Adrenal gland (tissue), 12 donors: ENCODE measurements around the gene WFIKKN2. TPM values are rescaled to one million over a fixed set of nuclear protein-coding genes. Genes with fewer than 3 reads are reported as not detected.

Experiments
- DNase-seq, 7 donors: peaks; one replicate each; pipeline ENCODE4 v3.0.0-alpha.2; 2019 to 2020
- H3K27ac ChIP-seq, 5 donors: fragments of 200-600 bp; sonication (generic) in 4 of 5; 1 replicate in 3 of 5; 2 replicates in 2 of 5; pipeline versions ENCODE4 v1.5.1 to v1.8.0; 2016 to 2020; ENCODE audit warnings: mild to moderate bottlenecking in 1 of 5
- H3K27me3 ChIP-seq: fragments of 200-600 bp; 2 replicates; pipeline ENCODE4 v1.8.0; 2021
- H3K36me3 ChIP-seq, 2 donors: fragments of 200-600 bp; replicated peaks in 1 of 2; 1 replicate in 1 of 2; 2 replicates in 1 of 2; pipeline versions ENCODE4 v1.5.1 to v1.8.0; 2018 to 2022
- H3K4me1 ChIP-seq, 2 donors: fragments of 200-600 bp; replicated peaks in 1 of 2; 1 replicate in 1 of 2; 2 replicates in 1 of 2; pipeline versions ENCODE4 v1.5.1 to v1.8.0; 2018 to 2021
- H3K4me3 ChIP-seq, 4 donors: fragments of 200-600 bp; sonication (generic) in 3 of 4; one replicate each; pipeline ENCODE4 v1.5.1; 2016 to 2018
- H3K9me3 ChIP-seq, 3 donors: fragments of 200-600 bp; sonication (generic) in 1 of 3; replicated peaks in 1 of 3; 1 replicate in 2 of 3; 2 replicates in 1 of 3; pipeline versions ENCODE4 v1.5.1 to v1.8.0; 2016 to 2021
- POLR2A ChIP-seq, 2 donors: fragments of 450-650 bp; IDR thresholded peaks; one replicate each; pipeline ENCODE4 v1.6.1; 2017; ENCODE audit warnings: antibody characterized with exemption in 2 of 2, mild to moderate bottlenecking in 2 of 2, moderate library complexity in 1 of 2
- WGBS, 4 donors: extraction: QIAGEN DNeasy Blood & Tissue Kit in 2 of 4; methylation state at CpG; one replicate each; pipeline versions ENCODE4 v1.1.5 to v1.1.7; 2013 to 2017; 5-methylcytosine and 5-hydroxymethylcytosine counted together
- intact Hi-C, 2 donors: fragments of 100-400 bp; cut with DNase I; formaldehyde crosslinking; loops; one replicate each; pipeline versions ENCODE4 v1.14.1 to v1.15.0; 2022 to 2023
- polyA plus RNA-seq, 3 donors: library from polyadenylated mRNA; stranded (reverse); fragments of 200-250 nt in 2 of 3; fragments of 350-450 nt in 1 of 3; fragmentation: Illumina TruSeq in 1 of 3; extraction: RNeasy Lipid Tissue Mini Kit (QIAGEN cat#74804) in 1 of 3; gene quantifications; one replicate each; pipeline ENCODE4 v1.2.3, GENCODE V29; 2013 to 2014
- total RNA-seq, 9 donors: library from RNA; depleted of rRNA in 4 of 9; stranded (reverse); fragments of >200 nt in 4 of 9; fragments of 120-200 nt in 1 of 9; fragmentation: NEBNext Ultra II Directional in 1 of 9; extraction: Animal tissue kit (Norgen Biotek cat#: 25700) in 1 of 9; gene quantifications; one replicate each; pipeline versions ENCODE4 v1.1.0 to v1.2.4, GENCODE V29; 2013 to 2023
- TF ChIP-seq, protein P1 (sequence below), 6 experiments: fragments of 450-650 bp in 4 of 6; fragments of 200-600 bp in 2 of 6; sonication (generic) in 1 of 6; IDR thresholded peaks; 1 replicate in 5 of 6; 2 replicates in 1 of 6; pipeline versions ENCODE4 v1.5.1 to v1.8.0; 2016 to 2021; ENCODE audit warnings: antibody characterized with exemption in 6 of 6, mild to moderate bottlenecking in 2 of 6, moderate library complexity in 1 of 6
- donor health status: healthy with polysubstance abuse.
- donor health status: Bipolar disorder and iron deficiency.
- donor health status: DM: yes; HTN: yes; CAD: no.
- donor health status: DM: no; HTN: no; CAD: no.
- donor health status: DM: no; HTN: no; CAD: no.
- donor health status: DM: yes; HTN: yes; CAD: no.

Gene WFIKKN2
- total and polyA plus RNA-seq, 12 donors: 0.81 to 4.3 (median 1.4) TPM

DNA sequence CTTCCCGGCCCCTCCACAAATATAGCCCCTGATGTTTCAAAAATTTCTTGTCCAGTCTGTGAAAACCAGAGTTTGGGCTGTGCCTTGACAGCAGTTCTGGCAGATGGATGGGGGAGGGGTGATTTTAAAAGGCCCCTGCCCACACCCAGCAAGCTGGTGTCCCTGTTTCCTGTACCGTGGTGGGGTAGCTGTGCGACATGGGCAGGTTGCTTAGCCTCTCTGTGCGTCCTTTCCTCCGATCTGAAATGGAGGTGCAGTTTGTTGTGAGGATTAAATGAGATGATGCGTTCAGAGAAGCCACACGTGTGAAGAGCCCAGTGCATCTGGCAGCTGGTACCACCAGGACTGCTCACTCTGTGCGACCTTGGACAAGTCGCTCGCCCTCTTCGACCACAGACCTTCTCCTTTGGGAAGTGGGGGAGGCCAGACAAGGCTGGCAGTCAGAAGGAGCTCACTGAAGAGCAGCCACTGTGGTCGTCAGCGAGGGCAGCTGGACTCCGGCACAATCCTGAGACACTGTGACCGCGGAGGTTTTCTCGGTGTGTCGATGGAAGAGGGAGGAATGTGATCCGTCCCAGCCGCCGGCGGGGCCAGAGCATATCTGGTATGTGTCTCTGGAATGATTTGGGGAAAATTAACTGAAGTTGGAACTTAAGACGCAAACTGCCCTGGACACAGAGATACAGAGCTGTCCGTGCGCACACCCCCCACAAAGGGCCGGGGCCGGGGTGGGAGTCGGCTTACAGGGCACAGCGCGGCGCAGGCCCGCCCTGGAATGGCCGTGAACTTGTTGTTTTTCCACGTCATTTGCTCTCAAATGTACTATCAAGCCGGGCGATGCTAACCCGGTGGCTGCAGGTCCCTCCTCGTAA lies 721 bp upstream of the WFIKKN2 start:
- Histone ChIP-seq H3K36me3 (no peaks in the 10 kb centered on the region), H3K27ac (peak overlapping the region in 1 of 5 donors; percentile 18), H3K4me3 (peak overlapping the region in 2 of 4 donors; percentile 3 to 39), H3K9me3 (no peaks in the 10 kb centered on the region), H3K4me1 (no peaks in the 10 kb centered on the region), H3K27me3 (no peaks in the 10 kb centered on the region)
- WGBS, 4 donors: 35 to 55% (median 42%) methylated on average over 29 to 38 of the region's 38 CpGs
- no peak for TF ChIP-seq POLR2A (IDR thresholded peaks at IDR 0.05)
- TF ChIP-seq, protein P1, sequence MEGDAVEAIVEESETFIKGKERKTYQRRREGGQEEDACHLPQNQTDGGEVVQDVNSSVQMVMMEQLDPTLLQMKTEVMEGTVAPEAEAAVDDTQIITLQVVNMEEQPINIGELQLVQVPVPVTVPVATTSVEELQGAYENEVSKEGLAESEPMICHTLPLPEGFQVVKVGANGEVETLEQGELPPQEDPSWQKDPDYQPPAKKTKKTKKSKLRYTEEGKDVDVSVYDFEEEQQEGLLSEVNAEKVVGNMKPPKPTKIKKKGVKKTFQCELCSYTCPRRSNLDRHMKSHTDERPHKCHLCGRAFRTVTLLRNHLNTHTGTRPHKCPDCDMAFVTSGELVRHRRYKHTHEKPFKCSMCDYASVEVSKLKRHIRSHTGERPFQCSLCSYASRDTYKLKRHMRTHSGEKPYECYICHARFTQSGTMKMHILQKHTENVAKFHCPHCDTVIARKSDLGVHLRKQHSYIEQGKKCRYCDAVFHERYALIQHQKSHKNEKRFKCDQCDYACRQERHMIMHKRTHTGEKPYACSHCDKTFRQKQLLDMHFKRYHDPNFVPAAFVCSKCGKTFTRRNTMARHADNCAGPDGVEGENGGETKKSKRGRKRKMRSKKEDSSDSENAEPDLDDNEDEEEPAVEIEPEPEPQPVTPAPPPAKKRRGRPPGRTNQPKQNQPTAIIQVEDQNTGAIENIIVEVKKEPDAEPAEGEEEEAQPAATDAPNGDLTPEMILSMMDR (IDR thresholded peaks at IDR 0.05): no peak
- intact Hi-C loops: loop anchor here (5.0 to 10.0 kb wide), 2 partner anchors 287 to 290 kb away; partner anchors contain the start of gene SPATA20 (in 2 of the 2)
- DNase-seq: peak in 5 of 7 donors; percentile 36 to 71 (median 57)

DNA sequence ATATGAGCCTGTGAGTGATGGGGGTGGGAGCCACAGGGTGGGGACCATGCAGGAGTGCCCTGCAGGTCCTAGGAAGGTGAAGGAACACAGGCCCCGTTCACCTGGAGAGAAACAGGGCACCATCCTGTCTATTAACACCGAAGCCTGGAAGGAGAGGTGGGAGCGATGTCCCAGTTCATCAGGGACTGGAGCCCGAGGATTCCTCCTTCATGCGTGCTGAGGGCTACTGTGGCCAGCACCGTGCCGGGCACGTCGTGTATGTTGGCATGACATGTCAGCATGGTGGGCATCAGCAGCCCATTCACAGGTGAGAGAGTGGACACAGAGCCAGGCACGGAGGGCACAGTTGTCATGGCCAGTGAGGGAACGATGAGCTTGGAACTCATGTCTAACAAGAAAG lies 1.4 kb downstream of the WFIKKN2 start:
- no peaks in the 10 kb centered on the region for H3K4me1 ChIP-seq
- no peak for DNase-seq
- H3K27ac ChIP-seq: no peak overlapping the region
- intact Hi-C loops: loop anchor here (5.0 to 10.0 kb wide), 2 partner anchors 290 to 292 kb away; partner anchors contain the start of gene SPATA20 (in 2 of the 2)
- H3K9me3 ChIP-seq: no peaks in the 10 kb centered on the region
- no peaks in the 10 kb centered on the region for H3K36me3 ChIP-seq
- 88 to 93% (median 91%) methylated on average over 10 to 11 of the region's 11 CpGs for WGBS, 4 donors
- no peaks in the 10 kb centered on the region for H3K27me3 ChIP-seq
- H3K4me3 ChIP-seq: no peak overlapping the region
- TF ChIP-seq POLR2A (IDR thresholded peaks at IDR 0.05): no peak
- TF ChIP-seq, protein P1 (IDR thresholded peaks at IDR 0.05): no peak

DNA sequence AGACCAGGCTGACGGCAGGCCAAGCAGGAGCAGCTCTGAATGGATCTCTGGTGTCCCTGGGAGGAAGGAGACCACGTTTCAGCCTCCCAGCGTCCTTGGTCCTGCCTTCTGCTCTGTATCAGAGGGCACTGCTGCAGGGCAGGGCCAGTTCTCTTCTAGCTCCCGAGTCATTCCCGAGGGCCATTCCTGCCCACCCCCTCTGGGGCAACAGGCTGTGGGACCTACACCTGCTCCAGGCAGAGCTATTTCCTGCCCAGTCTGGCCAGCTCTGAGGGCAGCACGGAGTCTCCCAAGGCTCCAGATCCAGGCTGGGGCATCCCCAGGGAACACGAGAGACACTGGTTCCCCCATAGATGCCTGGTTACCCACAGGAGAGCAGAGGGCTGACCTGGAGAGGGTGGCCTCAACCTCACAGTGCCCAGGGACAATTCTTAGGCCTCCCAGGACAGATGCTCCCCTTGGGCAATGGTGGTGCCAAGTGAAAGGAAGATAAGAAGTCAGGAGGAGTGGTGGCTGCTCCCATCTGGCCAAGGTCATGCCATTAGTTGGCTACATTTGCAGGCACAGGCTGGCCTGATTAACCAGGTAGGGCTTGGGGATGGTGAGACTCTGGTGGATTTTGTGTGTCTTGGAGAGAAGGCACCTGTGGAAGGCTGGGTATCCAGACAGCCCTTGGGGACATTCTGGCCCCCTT lies 2.0 kb downstream of the WFIKKN2 start:
- H3K36me3 ChIP-seq: no peaks in the 10 kb centered on the region
- no peak overlapping the region for H3K4me3 ChIP-seq
- no peaks in the 10 kb centered on the region for H3K9me3 ChIP-seq
- 77 to 82% (median 78%) methylated on average over 7 of the region's 7 CpGs; no CpG with 5 or more reads in 1 of the 4 donors for WGBS, 4 donors
- DNase-seq: peak in 2 of 7 donors; percentile 43 to 60
- intact Hi-C loops: loop anchor here (5.0 to 10.0 kb wide), 2 partner anchors 290 to 293 kb away; partner anchors contain the start of gene SPATA20 (in 2 of the 2)
- TF ChIP-seq, protein P1 (IDR thresholded peaks at IDR 0.05): no peak
- no peak for TF ChIP-seq POLR2A (IDR thresholded peaks at IDR 0.05)
- H3K4me1 ChIP-seq: no peaks in the 10 kb centered on the region
- H3K27ac ChIP-seq: no peak overlapping the region
- no peaks in the 10 kb centered on the region for H3K27me3 ChIP-seq
